ENCODE measurements around the gene ZNF787. TPM values are rescaled to one million over a fixed set of nuclear protein-coding genes. Genes with fewer than 3 reads are reported as not detected.

The ZNF787 gene
- total and polyA plus RNA-seq, 4 donors: 2.9 to 23.6 (median 18.8) TPM

DNA sequence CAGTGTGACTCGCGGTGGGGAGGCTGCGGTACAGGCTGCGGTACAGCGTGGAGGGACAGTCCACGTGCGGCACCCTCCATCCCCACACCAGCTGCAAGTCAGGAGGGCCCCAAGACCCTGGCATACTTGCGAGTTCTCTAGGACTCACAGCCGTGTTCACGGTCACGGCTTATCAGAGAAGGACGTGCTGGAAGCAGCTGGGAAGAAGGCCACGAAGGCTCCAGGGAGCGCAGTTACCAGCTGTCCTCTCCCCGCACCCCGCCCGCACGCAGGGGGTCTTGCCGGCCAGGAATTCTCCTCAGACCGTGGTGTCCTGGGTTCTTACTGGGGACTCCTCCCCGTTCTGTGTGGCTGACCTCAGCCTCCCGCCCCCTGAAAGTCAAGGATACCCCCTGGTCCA, 26.2 kb upstream of the ZNF787 start:
- no peak for DNase-seq (ENCODE audit: low spot score)
- Histone ChIP-seq H3K36me3 (ENCODE audit: control insufficient read depth in 4 of 4, insufficient read depth in 3 of 4, low read depth in 1 of 4, low read length in 3 of 4) (peaks cover 5 to 14% (median 10%) of the 10 kb centered on the region in 4 donors), H3K4me3 (ENCODE audit: low read depth in 1 of 3, low read length in 3 of 3) (no peak overlapping the region), H3K4me1 (ENCODE audit: control insufficient read depth in 4 of 4, insufficient read depth in 4 of 4, low read length in 3 of 4) (peaks cover 10 to 40% (median 33%) of the 10 kb centered on the region in 4 donors), H3K27ac (ENCODE audit: low read depth in 1 of 2, low read length in 2 of 2) (no peak overlapping the region), H3K9me3 (ENCODE audit: control insufficient read depth in 4 of 4, low read length in 3 of 4) (no peaks in the 10 kb centered on the region), H3K27me3 (ENCODE audit: control insufficient read depth in 4 of 4, insufficient read depth in 4 of 4, low read length in 3 of 4) (no peaks in the 10 kb centered on the region), H3K9ac (ENCODE audit: low read depth in 1 of 2, low read length in 2 of 2) (no peak overlapping the region)
- TF ChIP-seq FOXA1 (IDR thresholded peaks at IDR 0.05): no peak
- no peak for TF ChIP-seq MAX (IDR thresholded peaks at IDR 0.05)
- no peak for TF ChIP-seq RXRA (IDR thresholded peaks at IDR 0.05)
- TF ChIP-seq GABPA (IDR thresholded peaks at IDR 0.05 in 1 of 2, conservative IDR thresholded peaks at IDR 0.05 in 1 of 2): no peak
- no peak for TF ChIP-seq YY1 (IDR thresholded peaks at IDR 0.05)
- TF ChIP-seq HNF4A (conservative IDR thresholded peaks at IDR 0.05): no peak
- no peak for TF ChIP-seq CTCF (IDR thresholded peaks at IDR 0.05; ENCODE audit: low read depth, low read length, missing input control)
- no peak for TF ChIP-seq HNF4G (IDR thresholded peaks at IDR 0.05)
- TF ChIP-seq, protein P1, sequence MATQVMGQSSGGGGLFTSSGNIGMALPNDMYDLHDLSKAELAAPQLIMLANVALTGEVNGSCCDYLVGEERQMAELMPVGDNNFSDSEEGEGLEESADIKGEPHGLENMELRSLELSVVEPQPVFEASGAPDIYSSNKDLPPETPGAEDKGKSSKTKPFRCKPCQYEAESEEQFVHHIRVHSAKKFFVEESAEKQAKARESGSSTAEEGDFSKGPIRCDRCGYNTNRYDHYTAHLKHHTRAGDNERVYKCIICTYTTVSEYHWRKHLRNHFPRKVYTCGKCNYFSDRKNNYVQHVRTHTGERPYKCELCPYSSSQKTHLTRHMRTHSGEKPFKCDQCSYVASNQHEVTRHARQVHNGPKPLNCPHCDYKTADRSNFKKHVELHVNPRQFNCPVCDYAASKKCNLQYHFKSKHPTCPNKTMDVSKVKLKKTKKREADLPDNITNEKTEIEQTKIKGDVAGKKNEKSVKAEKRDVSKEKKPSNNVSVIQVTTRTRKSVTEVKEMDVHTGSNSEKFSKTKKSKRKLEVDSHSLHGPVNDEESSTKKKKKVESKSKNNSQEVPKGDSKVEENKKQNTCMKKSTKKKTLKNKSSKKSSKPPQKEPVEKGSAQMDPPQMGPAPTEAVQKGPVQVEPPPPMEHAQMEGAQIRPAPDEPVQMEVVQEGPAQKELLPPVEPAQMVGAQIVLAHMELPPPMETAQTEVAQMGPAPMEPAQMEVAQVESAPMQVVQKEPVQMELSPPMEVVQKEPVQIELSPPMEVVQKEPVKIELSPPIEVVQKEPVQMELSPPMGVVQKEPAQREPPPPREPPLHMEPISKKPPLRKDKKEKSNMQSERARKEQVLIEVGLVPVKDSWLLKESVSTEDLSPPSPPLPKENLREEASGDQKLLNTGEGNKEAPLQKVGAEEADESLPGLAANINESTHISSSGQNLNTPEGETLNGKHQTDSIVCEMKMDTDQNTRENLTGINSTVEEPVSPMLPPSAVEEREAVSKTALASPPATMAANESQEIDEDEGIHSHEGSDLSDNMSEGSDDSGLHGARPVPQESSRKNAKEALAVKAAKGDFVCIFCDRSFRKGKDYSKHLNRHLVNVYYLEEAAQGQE (IDR thresholded peaks at IDR 0.05): no peak
- TF ChIP-seq FOXA2 (IDR thresholded peaks at IDR 0.05): no peak
- TF ChIP-seq EGR1 (IDR thresholded peaks at IDR 0.05; ENCODE audit: low read depth in 2 of 2): no peak
- no peak for TF ChIP-seq TAF1 (conservative IDR thresholded peaks at IDR 0.05)
- TF ChIP-seq NR2F2 (IDR thresholded peaks at IDR 0.05): no peak
- no peak for TF ChIP-seq RAD21 (IDR thresholded peaks at IDR 0.05)
- no peak for TF ChIP-seq ZBTB33 (IDR thresholded peaks at IDR 0.05)
- TF ChIP-seq SP1 (IDR thresholded peaks at IDR 0.05): no peak
- WGBS: 97% methylated on average over 22 of the region's 22 CpGs

GRCh38 chr19:56146904-56147303, 25.8 kb upstream of the ZNF787 start:
- no peaks in the 10 kb centered on the region for H3K27me3 ChIP-seq (ENCODE audit: control insufficient read depth in 4 of 4, insufficient read depth in 4 of 4, low read length in 3 of 4)
- 97% methylated on average over 31 of the region's 31 CpGs for WGBS
- no peak overlapping the region for H3K4me3 ChIP-seq (ENCODE audit: low read depth in 1 of 3, low read length in 3 of 3)
- TF ChIP-seq CTCF (IDR thresholded peaks at IDR 0.05; ENCODE audit: low read depth, low read length, missing input control): no peak
- no peak for TF ChIP-seq HNF4A (conservative IDR thresholded peaks at IDR 0.05)
- TF ChIP-seq, protein P2, sequence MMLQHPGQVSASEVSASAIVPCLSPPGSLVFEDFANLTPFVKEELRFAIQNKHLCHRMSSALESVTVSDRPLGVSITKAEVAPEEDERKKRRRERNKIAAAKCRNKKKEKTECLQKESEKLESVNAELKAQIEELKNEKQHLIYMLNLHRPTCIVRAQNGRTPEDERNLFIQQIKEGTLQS (IDR thresholded peaks at IDR 0.05): no peak
- TF ChIP-seq HNF4G (IDR thresholded peaks at IDR 0.05): no peak
- no peak overlapping the region for H3K27ac ChIP-seq (ENCODE audit: low read depth in 1 of 2, low read length in 2 of 2)
- DNase-seq (ENCODE audit: low spot score): no peak
- H3K9me3 ChIP-seq (ENCODE audit: control insufficient read depth in 4 of 4, low read length in 3 of 4): no peaks in the 10 kb centered on the region
- peaks cover 5 to 14% (median 10%) of the 10 kb centered on the region in 4 donors for H3K36me3 ChIP-seq (ENCODE audit: control insufficient read depth in 4 of 4, insufficient read depth in 3 of 4, low read depth in 1 of 4, low read length in 3 of 4)
- H3K9ac ChIP-seq (ENCODE audit: low read depth in 1 of 2, low read length in 2 of 2): no peak overlapping the region
- H3K4me1 ChIP-seq (ENCODE audit: control insufficient read depth in 4 of 4, insufficient read depth in 4 of 4, low read length in 3 of 4): peaks cover 10 to 44% (median 36%) of the 10 kb centered on the region in 4 donors

Data from liver (tissue), 9 donors.